Uterus (tissue), 2 donors: ENCODE results near the gene MAB21L2.

ENCODE experiments used
- POLR2A ChIP-seq, 2 donors: fragments of 450-650 bp; IDR thresholded peaks; one replicate each; pipeline ENCODE4 v1.6.1; 2016; ENCODE audit warnings: antibody characterized with exemption in 2 of 2, mild to moderate bottlenecking in 1 of 2, moderate library complexity in 1 of 2
- TF ChIP-seq, protein P1 (sequence below), 4 experiments: fragments of 200-600 bp in 2 of 4; fragments of 450-650 bp in 2 of 4; sonication (generic) in 2 of 4; IDR thresholded peaks; one replicate each; pipeline ENCODE4 v1.5.1; 2016 to 2019; ENCODE audit warnings: antibody characterized with exemption in 4 of 4, mild to moderate bottlenecking in 2 of 4, moderate library complexity in 1 of 4

DNA sequence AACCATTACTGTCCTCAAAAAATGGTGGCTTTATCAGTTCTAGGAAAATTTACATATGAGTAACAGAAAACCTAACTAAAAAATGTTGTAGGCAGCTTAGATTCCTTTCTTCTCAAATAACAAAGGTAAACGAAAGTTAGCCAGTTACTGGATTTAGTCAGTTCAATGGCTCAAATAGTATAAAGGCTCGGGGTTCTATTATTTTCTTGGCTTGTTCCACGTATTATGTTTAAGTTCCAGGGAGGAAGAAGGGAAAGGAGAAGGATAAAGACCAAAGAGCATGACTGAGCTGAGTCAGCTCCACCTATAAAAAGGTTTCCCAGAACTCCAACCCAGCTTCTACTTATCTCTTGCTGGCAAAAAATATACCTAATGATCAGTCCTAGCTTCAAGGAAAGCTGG, 41.0 kb upstream of the MAB21L2 start:
- no peak for TF ChIP-seq POLR2A (IDR thresholded peaks at IDR 0.05)
- TF ChIP-seq, protein P1, sequence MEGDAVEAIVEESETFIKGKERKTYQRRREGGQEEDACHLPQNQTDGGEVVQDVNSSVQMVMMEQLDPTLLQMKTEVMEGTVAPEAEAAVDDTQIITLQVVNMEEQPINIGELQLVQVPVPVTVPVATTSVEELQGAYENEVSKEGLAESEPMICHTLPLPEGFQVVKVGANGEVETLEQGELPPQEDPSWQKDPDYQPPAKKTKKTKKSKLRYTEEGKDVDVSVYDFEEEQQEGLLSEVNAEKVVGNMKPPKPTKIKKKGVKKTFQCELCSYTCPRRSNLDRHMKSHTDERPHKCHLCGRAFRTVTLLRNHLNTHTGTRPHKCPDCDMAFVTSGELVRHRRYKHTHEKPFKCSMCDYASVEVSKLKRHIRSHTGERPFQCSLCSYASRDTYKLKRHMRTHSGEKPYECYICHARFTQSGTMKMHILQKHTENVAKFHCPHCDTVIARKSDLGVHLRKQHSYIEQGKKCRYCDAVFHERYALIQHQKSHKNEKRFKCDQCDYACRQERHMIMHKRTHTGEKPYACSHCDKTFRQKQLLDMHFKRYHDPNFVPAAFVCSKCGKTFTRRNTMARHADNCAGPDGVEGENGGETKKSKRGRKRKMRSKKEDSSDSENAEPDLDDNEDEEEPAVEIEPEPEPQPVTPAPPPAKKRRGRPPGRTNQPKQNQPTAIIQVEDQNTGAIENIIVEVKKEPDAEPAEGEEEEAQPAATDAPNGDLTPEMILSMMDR (IDR thresholded peaks at IDR 0.05): no peak
